Lower leg skin (tissue), 3 donors: ENCODE data around the gene AKAP5.

ENCODE experiments used
- CTCF ChIP-seq, 3 donors: fragments of 450-650 bp; IDR thresholded peaks; one replicate each; pipeline ENCODE4 v1.5.1; 2016; ENCODE audit warnings: antibody characterized with exemption in 3 of 3, mild to moderate bottlenecking in 3 of 3, moderate library complexity in 2 of 3
- POLR2A ChIP-seq, 2 donors: fragments of 450-650 bp; IDR thresholded peaks; one replicate each; pipeline ENCODE4 v1.6.1; 2016 to 2017; ENCODE audit warnings: antibody characterized with exemption in 2 of 2, mild to moderate bottlenecking in 1 of 2, moderate library complexity in 1 of 2

DNA sequence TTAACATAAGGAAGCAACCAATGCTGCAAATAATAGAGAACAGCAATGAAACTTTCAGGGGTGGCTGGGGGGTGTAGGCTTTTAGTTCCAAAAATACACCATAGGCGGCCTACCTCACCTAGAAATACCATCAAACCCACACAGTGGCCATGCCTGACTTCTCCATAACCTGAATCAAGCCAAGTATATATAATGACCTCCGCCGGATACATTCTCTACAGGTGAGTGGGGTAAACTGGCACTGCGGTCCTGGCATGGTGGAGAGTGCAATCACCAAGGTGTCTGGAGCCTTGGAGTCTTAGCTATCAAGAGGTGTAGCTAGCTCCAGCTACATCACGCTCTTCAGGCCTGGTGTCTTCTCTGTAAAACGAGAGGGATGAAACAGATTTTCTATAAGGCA is 37.2 kb downstream of the AKAP5 start:
- TF ChIP-seq POLR2A (IDR thresholded peaks at IDR 0.05) (no peak), CTCF (IDR thresholded peaks at IDR 0.05) (no peak)
